ENCODE data around the gene LOC128125822.
A peak's percentile ranks its signal among the peaks of the same experiment; 100 is the strongest.
"Not testable (repeated sequence)": the region's sequence is repeated elsewhere in the genome, so short reads cannot be mapped to it uniquely, and the experiment has no call there.

The LOC128125822 gene

GRCh38 chr6:63581355-63582013, 9.2 kb downstream of the LOC128125822 start:
- no peaks in the 10 kb centered on the region for H3K9me3 ChIP-seq (ENCODE audit: control insufficient read depth in 1 of 2, low read length in 2 of 2)
- H3K27ac ChIP-seq (ENCODE audit: low read depth, low read length): no peak overlapping the region
- no peak overlapping the region for H3K4me3 ChIP-seq (ENCODE audit: low read depth in 1 of 2, low read length in 2 of 2)
- H3K27me3 ChIP-seq (ENCODE audit: control insufficient read depth in 1 of 2, insufficient read depth in 2 of 2, low read length in 2 of 2): no peaks in the 10 kb centered on the region
- H3K4me1 ChIP-seq (ENCODE audit: control insufficient read depth in 1 of 2, insufficient read depth in 2 of 2, low read length in 2 of 2): peaks cover 0 to 5% of the 10 kb centered on the region in 2 donors
- peaks cover 44 to 62% of the 10 kb centered on the region in 2 donors for H3K36me3 ChIP-seq (ENCODE audit: control insufficient read depth in 1 of 2, insufficient read depth in 2 of 2, low read length in 2 of 2)
- H3K9ac ChIP-seq (ENCODE audit: low read depth in 1 of 2, low read length in 2 of 2): no peak overlapping the region

GRCh38 chr6:63582579-63583231, 10.4 kb downstream of the LOC128125822 start:
- Histone ChIP-seq H3K27me3 (ENCODE audit: control insufficient read depth in 1 of 2, insufficient read depth in 2 of 2, low read length in 2 of 2) (no peaks in the 10 kb centered on the region), H3K36me3 (ENCODE audit: control insufficient read depth in 1 of 2, insufficient read depth in 2 of 2, low read length in 2 of 2) (peaks cover 34 to 50% of the 10 kb centered on the region in 2 donors), H3K27ac (ENCODE audit: low read depth, low read length) (no peak overlapping the region), H3K4me1 (ENCODE audit: control insufficient read depth in 1 of 2, insufficient read depth in 2 of 2, low read length in 2 of 2) (no peaks in the 10 kb centered on the region), H3K9ac (ENCODE audit: low read depth in 1 of 2, low read length in 2 of 2) (no peak overlapping the region), H3K9me3 (ENCODE audit: control insufficient read depth in 1 of 2, low read length in 2 of 2) (no peaks in the 10 kb centered on the region), H3K4me3 (ENCODE audit: low read depth in 1 of 2, low read length in 2 of 2) (no peak overlapping the region)

GRCh38 chr6:63584125-63584514, 11.8 kb downstream of the LOC128125822 start:
- H3K4me1 ChIP-seq (ENCODE audit: control insufficient read depth in 1 of 2, insufficient read depth in 2 of 2, low read length in 2 of 2): no peaks in the 10 kb centered on the region
- no peak overlapping the region for H3K4me3 ChIP-seq (ENCODE audit: low read depth in 1 of 2, low read length in 2 of 2)
- H3K9me3 ChIP-seq (ENCODE audit: control insufficient read depth in 1 of 2, low read length in 2 of 2): no peaks in the 10 kb centered on the region
- no peak overlapping the region for H3K27ac ChIP-seq (ENCODE audit: low read depth, low read length)
- H3K36me3 ChIP-seq (ENCODE audit: control insufficient read depth in 1 of 2, insufficient read depth in 2 of 2, low read length in 2 of 2): peaks cover 23 to 37% of the 10 kb centered on the region in 2 donors
- no peak overlapping the region for H3K9ac ChIP-seq (ENCODE audit: low read depth in 1 of 2, low read length in 2 of 2)
- H3K27me3 ChIP-seq (ENCODE audit: control insufficient read depth in 1 of 2, insufficient read depth in 2 of 2, low read length in 2 of 2): no peaks in the 10 kb centered on the region

GRCh38 chr6:63584566-63584965, 12.3 kb downstream of the LOC128125822 start:
- no peak overlapping the region for H3K9ac ChIP-seq (ENCODE audit: low read depth in 1 of 2, low read length in 2 of 2)
- no peaks in the 10 kb centered on the region for H3K9me3 ChIP-seq (ENCODE audit: control insufficient read depth in 1 of 2, low read length in 2 of 2)
- no peaks in the 10 kb centered on the region for H3K4me1 ChIP-seq (ENCODE audit: control insufficient read depth in 1 of 2, insufficient read depth in 2 of 2, low read length in 2 of 2)
- H3K4me3 ChIP-seq (ENCODE audit: low read depth in 1 of 2, low read length in 2 of 2): no peak overlapping the region
- no peak overlapping the region for H3K27ac ChIP-seq (ENCODE audit: low read depth, low read length)
- H3K36me3 ChIP-seq (ENCODE audit: control insufficient read depth in 1 of 2, insufficient read depth in 2 of 2, low read length in 2 of 2): peaks cover 19 to 33% of the 10 kb centered on the region in 2 donors
- no peaks in the 10 kb centered on the region for H3K27me3 ChIP-seq (ENCODE audit: control insufficient read depth in 1 of 2, insufficient read depth in 2 of 2, low read length in 2 of 2)

GRCh38 chr6:63585652-63586051, 13.4 kb downstream of the LOC128125822 start:
- peaks cover 8 to 22% of the 10 kb centered on the region in 2 donors for H3K36me3 ChIP-seq (ENCODE audit: control insufficient read depth in 1 of 2, insufficient read depth in 2 of 2, low read length in 2 of 2)
- not testable (repeated sequence) for H3K9me3 ChIP-seq (ENCODE audit: control insufficient read depth in 1 of 2, low read length in 2 of 2); H3K27me3 ChIP-seq (ENCODE audit: control insufficient read depth in 1 of 2, insufficient read depth in 2 of 2, low read length in 2 of 2); H3K9ac ChIP-seq (ENCODE audit: low read depth in 1 of 2, low read length in 2 of 2); H3K4me3 ChIP-seq (ENCODE audit: low read depth in 1 of 2, low read length in 2 of 2); H3K27ac ChIP-seq (ENCODE audit: low read depth, low read length); H3K4me1 ChIP-seq (ENCODE audit: control insufficient read depth in 1 of 2, insufficient read depth in 2 of 2, low read length in 2 of 2)

- Histone ChIP-seq H3K27ac (ENCODE audit: low read depth, low read length) (no peak overlapping the region), H3K4me1 (ENCODE audit: control insufficient read depth in 1 of 2, insufficient read depth in 2 of 2, low read length in 2 of 2) (no peaks in the 10 kb centered on the region), H3K9me3 (ENCODE audit: control insufficient read depth in 1 of 2, low read length in 2 of 2) (no peaks in the 10 kb centered on the region), H3K27me3 (ENCODE audit: control insufficient read depth in 1 of 2, insufficient read depth in 2 of 2, low read length in 2 of 2) (no peaks in the 10 kb centered on the region), H3K9ac (ENCODE audit: low read depth in 1 of 2, low read length in 2 of 2) (no peak overlapping the region), H3K4me3 (ENCODE audit: low read depth in 1 of 2, low read length in 2 of 2) (no peak overlapping the region), H3K36me3 (ENCODE audit: control insufficient read depth in 1 of 2, insufficient read depth in 2 of 2, low read length in 2 of 2) (no peaks in the 10 kb centered on the region)
Observed at GRCh38 chr6:63589952-63590411, 17.7 kb downstream of the LOC128125822 start.

GRCh38 chr6:63592886-63593285, 20.6 kb downstream of the LOC128125822 start:
- Histone ChIP-seq H3K4me3 (ENCODE audit: low read depth in 1 of 2, low read length in 2 of 2) (no peak overlapping the region), H3K4me1 (ENCODE audit: control insufficient read depth in 1 of 2, insufficient read depth in 2 of 2, low read length in 2 of 2) (peaks cover 2 to 3% of the 10 kb centered on the region in 2 donors), H3K27ac (ENCODE audit: low read depth, low read length) (no peak overlapping the region), H3K27me3 (ENCODE audit: control insufficient read depth in 1 of 2, insufficient read depth in 2 of 2, low read length in 2 of 2) (no peaks in the 10 kb centered on the region), H3K9ac (ENCODE audit: low read depth in 1 of 2, low read length in 2 of 2) (no peak overlapping the region), H3K36me3 (ENCODE audit: control insufficient read depth in 1 of 2, insufficient read depth in 2 of 2, low read length in 2 of 2) (no peaks in the 10 kb centered on the region), H3K9me3 (ENCODE audit: control insufficient read depth in 1 of 2, low read length in 2 of 2) (no peaks in the 10 kb centered on the region)

- H3K27ac ChIP-seq (ENCODE audit: low read depth, low read length): no peak overlapping the region
- no peaks in the 10 kb centered on the region for H3K27me3 ChIP-seq (ENCODE audit: control insufficient read depth in 1 of 2, insufficient read depth in 2 of 2, low read length in 2 of 2)
- H3K9me3 ChIP-seq (ENCODE audit: control insufficient read depth in 1 of 2, low read length in 2 of 2): no peaks in the 10 kb centered on the region
- H3K4me3 ChIP-seq (ENCODE audit: low read depth in 1 of 2, low read length in 2 of 2): peak overlapping the region; percentile 82 to 83
- no peaks in the 10 kb centered on the region for H3K36me3 ChIP-seq (ENCODE audit: control insufficient read depth in 1 of 2, insufficient read depth in 2 of 2, low read length in 2 of 2)
- H3K4me1 ChIP-seq (ENCODE audit: control insufficient read depth in 1 of 2, insufficient read depth in 2 of 2, low read length in 2 of 2): peaks cover 4 to 7% of the 10 kb centered on the region in 2 donors
- H3K9ac ChIP-seq (ENCODE audit: low read depth in 1 of 2, low read length in 2 of 2): peak overlapping the region; percentile 70 to 71
Observed at GRCh38 chr6:63597141-63598048, 25.1 kb downstream of the LOC128125822 start.

- no peaks in the 10 kb centered on the region for H3K36me3 ChIP-seq (ENCODE audit: control insufficient read depth in 1 of 2, insufficient read depth in 2 of 2, low read length in 2 of 2)
- no peak overlapping the region for H3K27ac ChIP-seq (ENCODE audit: low read depth, low read length)
- H3K4me3 ChIP-seq (ENCODE audit: low read depth in 1 of 2, low read length in 2 of 2): peak overlapping the region; percentile 82 to 83
- H3K9ac ChIP-seq (ENCODE audit: low read depth in 1 of 2, low read length in 2 of 2): peak overlapping the region; percentile 70 to 71
- H3K27me3 ChIP-seq (ENCODE audit: control insufficient read depth in 1 of 2, insufficient read depth in 2 of 2, low read length in 2 of 2): no peaks in the 10 kb centered on the region
- peaks cover 4 to 7% of the 10 kb centered on the region in 2 donors for H3K4me1 ChIP-seq (ENCODE audit: control insufficient read depth in 1 of 2, insufficient read depth in 2 of 2, low read length in 2 of 2)
- no peaks in the 10 kb centered on the region for H3K9me3 ChIP-seq (ENCODE audit: control insufficient read depth in 1 of 2, low read length in 2 of 2)
Observed at GRCh38 chr6:63598049-63599036, 26.1 kb downstream of the LOC128125822 start.

Data from duodenal mucosa (tissue), 2 donors.